Naive thymus-derived CD8-positive, alpha-beta T cell (primary cell): ENCODE results near the gene NADK2. TPM values are rescaled to one million over a fixed set of nuclear protein-coding genes. Genes with fewer than 3 reads are reported as not detected.

Experiments
- ATAC-seq, 2 donors: fragments of 150-1000 bp; cut with Tn5 transposase in 1 of 2; sonication (Bioruptor Pico), chemical (Tn5 transposase) in 1 of 2; 1 replicate in 1 of 2; 2 replicates in 1 of 2; pipeline ENCODE4 v1.10.0; 2021; ENCODE audit warnings: mild to moderate bottlenecking in 2 of 2, moderate library complexity in 2 of 2
- POLR2A ChIA-PET: fragments of 350-600 bp; sonication (Branson Sonifier 250); formaldehyde crosslinking; loops from one replicate; lab custom pipeline; 2021; ENCODE audit warnings: antibody characterized with exemption; lab: Charles Lee
- DNase-seq, 10 donors: peaks; one replicate each; pipeline versions ENCODE4 v3.0.0 to v3.0.0-alpha.2; 2020 to 2022
- H3K27ac Mint-ChIP-seq, 10 donors: one replicate each; pipeline ENCODE4 v1.8.0; 2020 to 2022; ENCODE audit warnings: mild to moderate bottlenecking in 10 of 10, mixed read lengths in 10 of 10, moderate library complexity in 4 of 10, inconsistent platforms in 1 of 10
- H3K27me3 Mint-ChIP-seq, 5 donors: one replicate each; pipeline ENCODE4 v1.8.0; 2021 to 2022; ENCODE audit warnings: mixed read lengths in 5 of 5
- H3K36me3 Mint-ChIP-seq, 3 donors: one replicate each; pipeline ENCODE4 v1.8.0; 2020 to 2022; ENCODE audit warnings: mixed read lengths in 3 of 3, mild to moderate bottlenecking in 2 of 3, inconsistent platforms in 1 of 3
- H3K4me1 Mint-ChIP-seq, 4 donors: one replicate each; pipeline ENCODE4 v1.8.0; 2021 to 2022; ENCODE audit warnings: mixed read lengths in 4 of 4
- H3K4me3 Mint-ChIP-seq, 10 donors: one replicate each; pipeline ENCODE4 v1.8.0; 2020 to 2022; ENCODE audit warnings: mild to moderate bottlenecking in 10 of 10, mixed read lengths in 10 of 10, moderate library complexity in 6 of 10, inconsistent platforms in 1 of 10
- H3K9me3 Mint-ChIP-seq, 9 donors: one replicate each; pipeline ENCODE4 v1.8.0; 2020 to 2022; ENCODE audit warnings: mixed read lengths in 9 of 9, mild to moderate bottlenecking in 3 of 9, inconsistent platforms in 1 of 9, moderate library complexity in 1 of 9
- polyA plus RNA-seq, 3 donors: library from polyadenylated mRNA; unstranded; fragments of 300-500 nt; fragmentation: Illumina TruSeq; gene quantifications; one replicate each; pipeline ENCODE4 v1.2.3, GENCODE V29; 2021
- total RNA-seq, 8 experiments: library from RNA in 2 of 8; stranded (reverse) in 2 of 8; gene quantifications; one replicate each; pipeline ENCODE4 v1.2.3 and lab custom pipeline; 2021 to 2026

Gene NADK2
- total and polyA plus RNA-seq, 5 experiments from 2014 or later: 4.7 to 15.7 (median 9.8) TPM

DNA sequence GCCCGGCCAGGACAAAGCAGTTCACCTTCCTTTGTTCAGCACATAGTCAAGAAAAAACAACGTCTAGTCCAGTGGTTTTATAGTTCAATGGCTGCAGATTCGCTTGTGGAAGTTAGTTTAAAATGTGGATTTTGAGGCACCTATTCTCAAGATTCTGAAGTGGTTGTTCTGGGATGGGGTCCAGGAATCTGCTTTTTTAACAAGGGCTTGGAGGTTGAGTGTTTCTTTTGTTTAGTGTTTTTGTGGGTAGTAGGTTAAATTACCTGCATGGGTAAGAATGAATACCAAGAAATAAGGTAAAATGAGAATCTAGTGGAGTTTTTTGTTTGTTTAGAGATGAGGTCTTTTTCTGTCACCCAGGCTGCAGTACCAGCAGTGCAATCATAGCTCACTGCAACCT, 28.4 kb upstream of the NADK2 start:
- POLR2A ChIA-PET: no interaction called here
- H3K36me3 Mint-ChIP-seq: no peaks in the 10 kb centered on the region
- H3K27ac Mint-ChIP-seq: no peak overlapping the region
- H3K9me3 Mint-ChIP-seq: no peaks in the 10 kb centered on the region
- ATAC-seq (no peak), DNase-seq (no peak)
- peaks cover 0 to 14% (median 7%) of the 10 kb centered on the region in 5 donors for H3K27me3 Mint-ChIP-seq
- H3K4me3 Mint-ChIP-seq: no peak overlapping the region
- no peaks in the 10 kb centered on the region for H3K4me1 Mint-ChIP-seq

DNA sequence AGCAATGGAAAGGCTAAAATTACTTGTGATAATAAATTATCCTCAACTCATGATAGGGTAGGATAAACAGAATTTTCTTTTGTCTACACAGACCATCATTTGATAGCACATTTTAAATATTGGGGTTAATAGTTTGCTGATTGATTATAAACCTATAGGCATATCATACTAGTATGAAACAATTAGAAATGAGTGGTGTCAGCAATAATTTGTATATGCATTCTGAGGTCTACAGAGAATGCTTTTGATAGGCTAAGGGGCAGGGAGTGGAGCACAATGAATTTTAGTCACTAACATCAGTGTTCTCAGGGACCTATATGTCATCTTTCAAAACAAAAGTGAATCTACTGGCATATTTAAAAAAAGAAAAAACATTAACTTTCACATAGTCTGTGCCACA, 27.8 kb upstream of the NADK2 start:
- no peaks in the 10 kb centered on the region for H3K36me3 Mint-ChIP-seq
- H3K4me3 Mint-ChIP-seq: no peak overlapping the region
- no peak for ATAC-seq
- no peaks in the 10 kb centered on the region for H3K4me1 Mint-ChIP-seq
- H3K9me3 Mint-ChIP-seq: no peaks in the 10 kb centered on the region
- H3K27ac Mint-ChIP-seq: no peak overlapping the region
- H3K27me3 Mint-ChIP-seq: peaks cover 2 to 19% (median 8%) of the 10 kb centered on the region in 5 donors
- DNase-seq: no peak
- POLR2A ChIA-PET: no interaction called here

DNA sequence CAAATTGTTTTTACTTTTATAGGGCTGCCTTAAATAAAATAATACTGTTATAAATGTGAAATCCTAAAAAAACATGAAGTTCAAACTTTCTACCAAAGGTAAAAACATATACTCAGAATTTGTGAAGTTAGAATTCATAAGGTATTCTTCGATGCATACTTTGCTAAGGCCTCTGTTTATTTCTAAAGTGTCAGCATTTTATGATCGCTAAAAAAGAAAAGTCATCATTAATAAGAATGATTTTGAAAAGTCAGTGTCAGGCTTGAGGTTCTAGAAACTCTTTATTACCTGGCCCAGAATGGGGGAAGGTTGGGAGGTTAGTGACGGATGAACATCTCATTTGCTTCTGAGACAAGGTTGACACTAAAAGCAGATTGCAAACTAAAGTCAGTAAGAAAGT, 26.2 kb upstream of the NADK2 start:
- Mint-ChIP-seq H3K4me1 (no peaks in the 10 kb centered on the region), H3K4me3 (no peak overlapping the region), H3K36me3 (no peaks in the 10 kb centered on the region), H3K9me3 (no peaks in the 10 kb centered on the region), H3K27ac (no peak overlapping the region), H3K27me3 (peaks cover 7 to 30% (median 10%) of the 10 kb centered on the region in 5 donors)
- DNase-seq (no peak), ATAC-seq (no peak)
- POLR2A ChIA-PET: interaction anchor here (0.7 kb wide), 1 partner anchor 205 kb away, joined by 4 read pairs; no protein-coding TSS in a partner anchor

DNA sequence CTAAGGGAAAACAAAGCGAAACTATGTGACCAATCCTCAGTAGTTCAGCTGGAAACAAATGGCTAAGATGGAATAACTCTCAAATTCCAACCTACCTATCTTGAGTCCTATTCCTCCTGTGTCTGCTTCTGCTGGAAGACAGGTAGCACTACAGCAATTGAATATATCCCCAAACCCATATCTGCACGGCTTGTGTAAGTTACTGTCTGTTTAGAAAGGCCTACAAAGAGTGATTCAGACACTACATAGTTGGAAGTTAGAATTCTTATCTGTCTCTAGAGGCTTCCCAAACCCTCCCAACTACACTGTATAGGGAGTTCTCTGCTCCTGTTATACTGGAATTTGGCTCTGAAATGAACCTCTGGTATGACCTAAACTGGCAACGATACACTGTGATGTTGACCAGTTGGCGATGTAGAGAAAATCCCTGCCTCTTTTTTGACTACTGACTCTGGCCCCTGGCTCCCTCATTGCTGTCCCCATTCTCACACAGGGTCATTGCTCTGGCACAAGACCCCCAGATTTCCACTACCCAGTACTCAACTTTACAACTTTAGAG, 22.6 kb upstream of the NADK2 start:
- ATAC-seq (no peak), DNase-seq (no peak)
- H3K9me3 Mint-ChIP-seq: no peaks in the 10 kb centered on the region
- H3K4me3 Mint-ChIP-seq: no peak overlapping the region
- no peak overlapping the region for H3K27ac Mint-ChIP-seq
- no peaks in the 10 kb centered on the region for H3K4me1 Mint-ChIP-seq
- peaks cover 14 to 53% (median 21%) of the 10 kb centered on the region in 5 donors for H3K27me3 Mint-ChIP-seq
- no peaks in the 10 kb centered on the region for H3K36me3 Mint-ChIP-seq
- POLR2A ChIA-PET: no interaction called here

DNA sequence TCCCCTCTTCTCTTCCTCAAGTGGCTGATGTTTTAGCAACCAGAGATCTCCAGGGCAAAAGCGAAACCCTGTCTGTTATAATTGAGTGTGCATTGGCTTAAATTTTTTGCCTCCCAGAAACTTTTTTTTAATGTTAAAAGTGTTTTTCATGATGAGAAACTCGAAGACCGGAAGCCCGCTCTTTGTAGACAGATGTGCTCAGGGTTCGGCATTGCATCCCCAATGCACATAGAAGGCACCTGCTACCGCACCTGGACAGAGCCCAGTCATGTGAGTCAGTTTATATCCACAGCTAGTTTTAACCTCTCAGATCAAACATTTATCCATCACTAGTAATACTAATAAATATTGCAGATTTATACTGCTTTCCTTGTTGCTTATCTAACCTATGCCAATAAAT, 19.5 kb upstream of the NADK2 start:
- no peak overlapping the region for H3K27ac Mint-ChIP-seq
- no peaks in the 10 kb centered on the region for H3K36me3 Mint-ChIP-seq
- no peaks in the 10 kb centered on the region for H3K9me3 Mint-ChIP-seq
- no peak for ATAC-seq
- no peak for DNase-seq
- no peaks in the 10 kb centered on the region for H3K4me1 Mint-ChIP-seq
- peaks cover 14 to 48% (median 19%) of the 10 kb centered on the region in 5 donors for H3K27me3 Mint-ChIP-seq
- POLR2A ChIA-PET: no interaction called here
- H3K4me3 Mint-ChIP-seq: no peak overlapping the region

DNA sequence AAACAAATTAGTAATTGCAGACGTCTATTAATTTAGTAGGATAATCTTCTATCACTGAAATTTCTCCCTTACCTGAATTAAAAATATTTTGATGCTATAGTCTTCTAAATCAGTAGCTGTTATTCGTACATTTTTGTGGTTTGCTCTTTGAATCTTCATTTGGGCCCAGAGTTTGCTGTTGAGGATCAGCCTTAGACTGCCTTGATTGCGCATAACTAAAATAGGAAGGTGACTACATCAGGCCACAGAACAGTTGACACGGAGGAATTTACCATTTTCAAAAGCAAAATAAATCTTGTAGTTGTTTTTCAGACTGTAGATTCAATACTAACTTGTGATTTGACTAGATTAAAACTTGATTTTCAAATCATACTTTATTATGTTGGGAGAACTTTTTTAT, 11.8 kb upstream of the NADK2 start:
- Mint-ChIP-seq H3K9me3 (no peaks in the 10 kb centered on the region), H3K36me3 (no peaks in the 10 kb centered on the region), H3K4me1 (no peaks in the 10 kb centered on the region), H3K4me3 (no peak overlapping the region), H3K27ac (no peak overlapping the region), H3K27me3 (peaks cover 0 to 5% (median 0%) of the 10 kb centered on the region in 5 donors)
- DNase-seq (no peak), ATAC-seq (no peak)
- POLR2A ChIA-PET: no interaction called here

- H3K9me3 Mint-ChIP-seq: no peaks in the 10 kb centered on the region
- H3K27ac Mint-ChIP-seq: no peak overlapping the region
- no peak overlapping the region for H3K4me3 Mint-ChIP-seq
- DNase-seq: no peak
- H3K36me3 Mint-ChIP-seq: no peaks in the 10 kb centered on the region
- POLR2A ChIA-PET: no interaction called here
- no peak for ATAC-seq
- peaks cover 0 to 5% (median 0%) of the 10 kb centered on the region in 5 donors for H3K27me3 Mint-ChIP-seq
- H3K4me1 Mint-ChIP-seq: no peaks in the 10 kb centered on the region
Measured at GRCh38 chr5:36252722-36253365, 11.1 kb upstream of the NADK2 start.

DNA sequence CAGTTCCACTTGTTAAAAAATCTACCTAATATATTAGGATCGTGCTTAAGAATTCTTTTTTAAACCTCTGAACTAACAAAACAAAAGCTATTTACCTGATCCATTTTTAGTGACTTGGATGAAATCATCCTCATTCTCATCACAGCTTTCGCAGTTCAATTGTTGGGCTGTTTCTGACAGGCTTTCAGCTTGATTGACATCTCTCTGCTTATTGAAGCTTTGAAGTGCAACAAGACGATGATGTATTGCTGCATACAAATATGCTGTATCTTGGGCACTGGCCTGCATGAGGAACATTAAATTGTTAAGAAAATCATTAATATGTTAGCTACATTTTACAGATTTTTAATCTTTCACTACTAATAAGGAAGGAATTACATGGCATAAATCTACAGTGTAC, 9.5 kb upstream of the NADK2 start:
- no peak overlapping the region for H3K27ac Mint-ChIP-seq
- H3K27me3 Mint-ChIP-seq: peaks cover 0 to 5% (median 0%) of the 10 kb centered on the region in 5 donors
- POLR2A ChIA-PET: no interaction called here
- ATAC-seq: no peak
- H3K4me3 Mint-ChIP-seq: no peak overlapping the region
- H3K4me1 Mint-ChIP-seq: no peaks in the 10 kb centered on the region
- no peaks in the 10 kb centered on the region for H3K36me3 Mint-ChIP-seq
- no peaks in the 10 kb centered on the region for H3K9me3 Mint-ChIP-seq
- no peak for DNase-seq

DNA sequence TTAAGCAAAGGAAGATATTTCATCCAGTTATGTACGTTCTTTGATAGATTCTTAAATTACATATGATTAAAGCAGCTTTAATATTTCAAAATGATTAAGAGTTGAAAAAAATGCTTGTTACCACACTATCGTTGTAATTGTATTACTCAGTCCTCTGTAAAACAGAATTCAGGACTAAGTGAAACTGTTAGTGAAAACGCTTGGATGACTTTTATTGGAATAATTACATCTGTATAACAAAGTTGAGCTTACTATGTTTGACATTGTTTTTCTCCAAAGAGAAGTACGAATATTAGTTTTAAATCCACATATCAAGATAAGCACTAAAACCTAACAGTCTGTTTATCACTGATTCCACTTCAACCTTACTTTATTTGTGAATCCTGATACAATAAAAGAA, 8.7 kb upstream of the NADK2 start:
- no peak for ATAC-seq
- Mint-ChIP-seq H3K9me3 (no peaks in the 10 kb centered on the region), H3K36me3 (no peaks in the 10 kb centered on the region), H3K4me1 (no peaks in the 10 kb centered on the region), H3K27me3 (peaks cover 0 to 5% (median 0%) of the 10 kb centered on the region in 5 donors), H3K27ac (no peak overlapping the region), H3K4me3 (no peak overlapping the region)
- POLR2A ChIA-PET: no interaction called here
- no peak for DNase-seq

DNA sequence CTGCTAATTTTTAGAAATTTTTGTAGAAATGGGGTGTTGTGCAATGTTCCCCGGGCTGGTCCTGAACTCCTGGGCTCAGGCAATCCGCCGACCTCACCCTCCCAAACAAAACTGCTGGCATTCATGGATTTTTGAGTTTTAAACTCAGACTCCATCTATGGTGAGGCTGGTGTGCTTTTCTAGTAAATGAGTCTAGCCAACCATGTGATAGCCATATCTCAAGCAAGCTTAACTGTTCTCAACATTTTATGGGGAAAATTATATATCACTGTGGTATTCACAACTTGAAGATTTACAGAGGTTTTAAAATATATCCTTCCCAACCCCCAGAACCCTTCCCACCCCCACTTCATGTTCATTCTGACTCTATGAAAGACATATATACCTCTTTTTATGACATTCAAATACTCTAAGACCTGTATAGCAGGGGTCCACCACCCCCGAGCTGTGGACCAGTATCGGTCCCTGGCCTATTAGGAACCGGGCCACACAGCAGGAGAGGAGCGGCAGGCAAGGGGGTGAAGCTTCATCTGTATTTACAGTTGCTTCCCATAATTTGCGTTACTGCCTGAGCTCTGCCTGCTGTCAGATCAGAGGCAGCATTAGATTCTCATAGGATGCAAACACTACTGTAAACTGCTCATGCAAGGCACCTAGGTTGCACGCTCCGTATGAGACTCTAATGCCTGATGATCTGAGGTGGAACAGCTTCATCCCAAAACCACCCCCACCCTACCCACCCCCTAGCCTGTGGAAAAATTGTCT, 4.5 kb upstream of the NADK2 start:
- H3K9me3 Mint-ChIP-seq: no peaks in the 10 kb centered on the region
- no peak overlapping the region for H3K4me3 Mint-ChIP-seq
- DNase-seq (no peak), ATAC-seq (no peak)
- H3K27me3 Mint-ChIP-seq: no peaks in the 10 kb centered on the region
- H3K27ac Mint-ChIP-seq: no peak overlapping the region
- POLR2A ChIA-PET: no interaction called here
- H3K4me1 Mint-ChIP-seq: peaks cover 12 to 26% (median 19%) of the 10 kb centered on the region in 4 donors
- no peaks in the 10 kb centered on the region for H3K36me3 Mint-ChIP-seq

DNA sequence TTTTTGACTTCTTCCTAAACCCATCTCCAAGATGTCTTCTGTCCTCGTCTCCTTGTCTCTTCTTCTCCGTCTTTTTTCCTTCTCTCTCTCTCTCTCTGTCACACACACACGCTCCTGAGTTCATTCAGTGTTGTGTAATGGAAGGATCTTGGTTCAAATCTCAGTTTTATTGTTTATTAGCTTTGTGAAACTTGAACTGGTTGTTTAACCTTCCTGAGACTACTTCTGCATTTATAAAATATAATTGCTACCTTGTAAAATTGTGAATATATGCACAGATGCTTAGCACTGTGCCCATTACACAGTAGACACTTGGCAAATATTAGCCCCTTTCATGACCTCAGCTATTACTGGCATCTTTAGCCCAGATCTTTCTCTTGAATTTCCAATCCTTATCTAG, 2.4 kb upstream of the NADK2 start:
- POLR2A ChIA-PET: no interaction called here
- peak overlapping the region in 9 of 10 donors; percentile 1 to 97 (median 78) for H3K27ac Mint-ChIP-seq
- H3K27me3 Mint-ChIP-seq: no peaks in the 10 kb centered on the region

DNA sequence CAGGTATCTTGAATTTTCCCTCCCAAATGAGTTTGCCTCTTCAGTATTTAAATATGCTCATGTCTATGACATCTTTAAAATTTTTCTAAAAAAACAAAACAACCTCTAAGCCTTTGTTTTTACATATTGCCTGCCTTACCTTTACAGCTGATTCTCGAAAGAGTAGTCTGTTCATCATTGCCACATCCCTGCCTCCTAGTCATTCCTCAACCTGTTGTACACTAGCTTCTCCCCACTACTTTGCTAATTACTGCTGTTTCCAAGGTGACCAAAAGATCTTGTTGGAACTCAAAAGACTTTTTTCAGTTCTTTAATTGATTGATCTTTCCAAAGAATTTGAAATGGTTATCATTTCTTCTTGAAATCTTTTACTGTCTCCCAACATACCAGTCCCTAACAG, 1.9 kb upstream of the NADK2 start:
- peak overlapping the region; percentile 20 to 95 (median 93) for H3K4me3 Mint-ChIP-seq
- DNase-seq (no peak), ATAC-seq (no peak)
- H3K4me1 Mint-ChIP-seq: peaks cover 24 to 48% (median 39%) of the 10 kb centered on the region in 4 donors
- H3K9me3 Mint-ChIP-seq: no peaks in the 10 kb centered on the region
- POLR2A ChIA-PET: interaction anchor here (3.2 kb wide), 1 partner anchor 92 kb away, joined by 41 read pairs; the partner anchor contains the start of genes LMBRD2 and SKP2
- H3K36me3 Mint-ChIP-seq: no peaks in the 10 kb centered on the region
- H3K27me3 Mint-ChIP-seq: no peaks in the 10 kb centered on the region
- peak overlapping the region in 9 of 10 donors; percentile 1 to 97 (median 94) for H3K27ac Mint-ChIP-seq

More for the DNA sequence above, 2.4 kb upstream of the NADK2 start:
- DNase-seq: no peak
- H3K9me3 Mint-ChIP-seq: no peaks in the 10 kb centered on the region
- no peaks in the 10 kb centered on the region for H3K36me3 Mint-ChIP-seq
- peak overlapping the region in 9 of 10 donors; percentile 10 to 94 (median 89) for H3K4me3 Mint-ChIP-seq
- H3K4me1 Mint-ChIP-seq: peaks cover 21 to 43% (median 35%) of the 10 kb centered on the region in 4 donors
- ATAC-seq: no peak
